Measurements from ENCODE around the gene TBC1D17. TPM values are rescaled to one million over a fixed set of nuclear protein-coding genes. Genes with fewer than 3 reads are reported as not detected.

Gene TBC1D17
- total RNA-seq, 1 experiment from 2014 or later = 17.8 TPM

GRCh38 chr19:49836176-49837008, 41.1 kb upstream of the TBC1D17 start:
- POLR2A ChIA-PET (ENCODE audit: unreplicated experiment) = no interaction called here

GRCh38 chr19:49837009-49837310, 40.5 kb upstream of the TBC1D17 start:
- intact Hi-C loops (cut with micrococcal nuclease) = no loop called here
- BruUV-seq (replicated peaks) = no TSS peak
- DNase-seq = no peak
- H4K20me1 ChIP-seq (ENCODE audit: low read length) = no peaks in the 10 kb centered on the region
- H3K27ac ChIP-seq (ENCODE audit: low read length) = no peak overlapping the region
- no peak overlapping the region for H3K4me3 ChIP-seq (ENCODE audit: low read length)
- H3K4me1 ChIP-seq (ENCODE audit: insufficient read depth, low read length) = no peaks in the 10 kb centered on the region
- ChIA-PET CTCF (no interaction called here), POLR2A (ENCODE audit: unreplicated experiment) (no interaction called here)
- no peak; the same call in 1 of the 2 replicates for ATAC-seq
- H3F3A ChIP-seq (ENCODE audit: low read length, unreplicated experiment) = no peaks in the 10 kb centered on the region
- H3K79me2 ChIP-seq (ENCODE audit: low read length) = no peaks in the 10 kb centered on the region
- no peaks in the 10 kb centered on the region for H3K9me2 ChIP-seq (replicated peaks; ENCODE audit: low read length)
- TF ChIP-seq EZH2 (IDR thresholded peaks at IDR 0.05; ENCODE audit: low read length, unreplicated experiment) (no peak), CTCF (conservative IDR thresholded peaks at IDR 0.05; ENCODE audit: low read depth, low read length) (no peak), EZH2phosphoT487 (IDR thresholded peaks at IDR 0.05; ENCODE audit: borderline replicate concordance, low read length) (no peak)
- no peak overlapping the region for H3K4me2 ChIP-seq (ENCODE audit: low read length)
- no peaks in the 10 kb centered on the region for H3K27me3 ChIP-seq (ENCODE audit: low read length)
- no peaks in the 10 kb centered on the region for H3K9me3 ChIP-seq (ENCODE audit: low read length)
- peaks cover 26% of the 10 kb centered on the region for H3K36me3 ChIP-seq (ENCODE audit: low read depth, low read length)
- no peak overlapping the region for H2AFZ ChIP-seq (ENCODE audit: low read length)
- no peak overlapping the region for H3K9ac ChIP-seq (ENCODE audit: low read length)

More at GRCh38 chr19:49836176-49837008, 41.1 kb upstream of the TBC1D17 start:
- Histone ChIP-seq H3K36me3 (ENCODE audit: low read depth, low read length) (peaks cover 26% of the 10 kb centered on the region), H3K9me3 (ENCODE audit: low read length) (no peaks in the 10 kb centered on the region), H3K4me3 (ENCODE audit: low read length) (no peak overlapping the region), H4K20me1 (ENCODE audit: low read length) (no peaks in the 10 kb centered on the region), H3K9me2 (replicated peaks; ENCODE audit: low read length) (no peaks in the 10 kb centered on the region), H3K4me2 (ENCODE audit: low read length) (no peak overlapping the region), H3K27ac (ENCODE audit: low read length) (no peak overlapping the region), H3F3A (ENCODE audit: low read length, unreplicated experiment) (no peaks in the 10 kb centered on the region), H3K79me2 (ENCODE audit: low read length) (no peaks in the 10 kb centered on the region), H2AFZ (ENCODE audit: low read length) (no peak overlapping the region), H3K4me1 (ENCODE audit: insufficient read depth, low read length) (no peaks in the 10 kb centered on the region), H3K27me3 (ENCODE audit: low read length) (no peaks in the 10 kb centered on the region), H3K9ac (ENCODE audit: low read length) (no peak overlapping the region)
- CTCF ChIA-PET = no interaction called here
- no peak for ATAC-seq
- DNase-seq = no peak
- no TSS peak for BruUV-seq (replicated peaks)
- intact Hi-C loops (cut with micrococcal nuclease) = no loop called here
- no peak for TF ChIP-seq EZH2 (IDR thresholded peaks at IDR 0.05; ENCODE audit: low read length, unreplicated experiment)
- TF ChIP-seq CTCF (conservative IDR thresholded peaks at IDR 0.05; ENCODE audit: low read depth, low read length) = no peak
- TF ChIP-seq EZH2phosphoT487 (IDR thresholded peaks at IDR 0.05; ENCODE audit: borderline replicate concordance, low read length) = no peak

- Histone ChIP-seq H3K36me3 (ENCODE audit: low read depth, low read length) (peaks cover 26% of the 10 kb centered on the region), H3K9me2 (replicated peaks; ENCODE audit: low read length) (no peaks in the 10 kb centered on the region), H3K4me3 (ENCODE audit: low read length) (no peak overlapping the region), H3K79me2 (ENCODE audit: low read length) (no peaks in the 10 kb centered on the region), H3K4me2 (ENCODE audit: low read length) (no peak overlapping the region), H3K9me3 (ENCODE audit: low read length) (no peaks in the 10 kb centered on the region), H2AFZ (ENCODE audit: low read length) (no peak overlapping the region), H4K20me1 (ENCODE audit: low read length) (no peaks in the 10 kb centered on the region), H3K4me1 (ENCODE audit: insufficient read depth, low read length) (no peaks in the 10 kb centered on the region), H3K9ac (ENCODE audit: low read length) (no peak overlapping the region), H3F3A (ENCODE audit: low read length, unreplicated experiment) (no peaks in the 10 kb centered on the region), H3K27ac (ENCODE audit: low read length) (no peak overlapping the region), H3K27me3 (ENCODE audit: low read length) (no peaks in the 10 kb centered on the region)
- ChIA-PET POLR2A (ENCODE audit: unreplicated experiment) (no interaction called here), CTCF (no interaction called here)
- intact Hi-C loops (cut with micrococcal nuclease) = no loop called here
- no TSS peak for BruUV-seq (replicated peaks)
- no peak for TF ChIP-seq EZH2phosphoT487 (IDR thresholded peaks at IDR 0.05; ENCODE audit: borderline replicate concordance, low read length)
- TF ChIP-seq CTCF (conservative IDR thresholded peaks at IDR 0.05; ENCODE audit: low read depth, low read length) = no peak
- no peak for TF ChIP-seq EZH2 (IDR thresholded peaks at IDR 0.05; ENCODE audit: low read length, unreplicated experiment)
- ATAC-seq = no peak
- DNase-seq = no peak
Measured at GRCh38 chr19:49837425-49837824, 40.1 kb upstream of the TBC1D17 start.

Measured in PC-3 (cell line).